ENCODE results near the gene OBSL1.

OBSL1 gene

DNA sequence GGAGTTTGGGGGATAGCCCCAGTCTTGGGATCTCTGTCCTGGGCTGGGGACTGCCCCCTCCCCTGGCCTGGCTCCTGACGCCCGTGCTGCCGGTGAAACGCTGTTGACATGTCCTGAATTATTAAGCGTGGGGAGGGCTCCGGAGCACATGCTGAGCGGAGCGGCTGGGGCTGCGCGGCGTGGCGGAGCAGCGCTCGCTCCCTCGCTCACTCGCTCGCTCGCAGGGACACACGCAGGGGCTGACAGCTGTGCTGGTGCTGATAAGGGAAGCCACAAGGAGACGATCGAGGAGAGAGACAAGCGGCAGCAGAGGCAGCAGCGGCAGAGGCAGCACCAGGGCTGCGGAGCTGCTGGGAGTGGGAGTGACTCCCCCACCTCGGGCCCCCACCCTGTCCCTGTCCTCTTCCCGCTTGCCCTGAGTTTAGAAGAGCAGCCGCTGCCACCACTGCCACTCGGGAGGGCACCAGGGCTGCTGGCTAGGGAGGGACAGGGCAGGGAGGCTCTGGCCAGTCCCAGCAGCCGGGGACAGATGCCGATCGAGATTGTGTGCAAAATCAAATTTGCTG is 57.1 kb downstream of the OBSL1 start, which contains the start of gene ASIC4:
TSS of gene ASIC4 (plus strand) at position 287 of the 566 bp plus-strand sequence. CDS start at position 530, 243 bp downstream.
- H3K9ac ChIP-seq (ENCODE audit: insufficient read length): no peak within 1 kb of the TSS
- H3K36me3 ChIP-seq (ENCODE audit: insufficient read depth, low read length): no peaks in the 10 kb centered on the region
- no peak within 1 kb of the TSS for H3K27ac ChIP-seq
- no peaks in the 10 kb centered on the region for H3K9me3 ChIP-seq (ENCODE audit: low read depth, low read length)
- no peak for DNase-seq (ENCODE audit: low read depth, low spot score)
- H3K4me3 ChIP-seq: peak within 1 kb of the TSS; percentile 45
- TF ChIP-seq FOXP2 (optimal IDR thresholded peaks at IDR 0.05; ENCODE audit: control extremely low read depth, extremely low read length, insufficient read depth) (no peak), POLR2AphosphoS5 (IDR thresholded peaks at IDR 0.05; ENCODE audit: borderline replicate concordance, low read depth, low read length) (no peak), EZH2 (IDR thresholded peaks at IDR 0.05) (no peak)

GRCh38 chr2:219513787-219514186 is 57.6 kb downstream of the OBSL1 start:
- H3K9me3 ChIP-seq (ENCODE audit: low read depth, low read length): no peaks in the 10 kb centered on the region
- no peak overlapping the region for H3K9ac ChIP-seq (ENCODE audit: insufficient read length)
- H3K27ac ChIP-seq: no peak overlapping the region
- no peaks in the 10 kb centered on the region for H3K36me3 ChIP-seq (ENCODE audit: insufficient read depth, low read length)
- peak overlapping the region; percentile 45 for H3K4me3 ChIP-seq
- TF ChIP-seq POLR2AphosphoS5 (IDR thresholded peaks at IDR 0.05; ENCODE audit: borderline replicate concordance, low read depth, low read length) (no peak), FOXP2 (optimal IDR thresholded peaks at IDR 0.05; ENCODE audit: control extremely low read depth, extremely low read length, insufficient read depth) (no peak), EZH2 (IDR thresholded peaks at IDR 0.05) (no peak)
- DNase-seq (ENCODE audit: low read depth, low spot score): no peak

- H3K4me3 ChIP-seq: no peak overlapping the region
- no peaks in the 10 kb centered on the region for H3K36me3 ChIP-seq (ENCODE audit: insufficient read depth, low read length)
- no peak overlapping the region for H3K9ac ChIP-seq (ENCODE audit: insufficient read length)
- DNase-seq (ENCODE audit: low read depth, low spot score): no peak
- TF ChIP-seq EZH2 (IDR thresholded peaks at IDR 0.05): no peak
- no peak for TF ChIP-seq POLR2AphosphoS5 (IDR thresholded peaks at IDR 0.05; ENCODE audit: borderline replicate concordance, low read depth, low read length)
- TF ChIP-seq FOXP2 (optimal IDR thresholded peaks at IDR 0.05; ENCODE audit: control extremely low read depth, extremely low read length, insufficient read depth): no peak
- H3K9me3 ChIP-seq (ENCODE audit: low read depth, low read length): no peaks in the 10 kb centered on the region
- H3K27ac ChIP-seq: no peak overlapping the region
Measured at GRCh38 chr2:219512524-219513216, 58.7 kb downstream of the OBSL1 start.

- H3K4me3 ChIP-seq: no peak overlapping the region
- DNase-seq (ENCODE audit: low read depth, low spot score): no peak
- H3K9ac ChIP-seq (ENCODE audit: insufficient read length): no peak overlapping the region
- TF ChIP-seq POLR2AphosphoS5 (IDR thresholded peaks at IDR 0.05; ENCODE audit: borderline replicate concordance, low read depth, low read length) (no peak), EZH2 (IDR thresholded peaks at IDR 0.05) (no peak), FOXP2 (optimal IDR thresholded peaks at IDR 0.05; ENCODE audit: control extremely low read depth, extremely low read length, insufficient read depth) (no peak)
- H3K9me3 ChIP-seq (ENCODE audit: low read depth, low read length): no peaks in the 10 kb centered on the region
- H3K36me3 ChIP-seq (ENCODE audit: insufficient read depth, low read length): no peaks in the 10 kb centered on the region
- H3K27ac ChIP-seq: no peak overlapping the region
Measured at GRCh38 chr2:219511547-219512325, 59.6 kb downstream of the OBSL1 start.

- Histone ChIP-seq H3K36me3 (ENCODE audit: insufficient read depth, low read length) (no peaks in the 10 kb centered on the region), H3K9ac (ENCODE audit: insufficient read length) (no peak overlapping the region), H3K9me3 (ENCODE audit: low read depth, low read length) (no peaks in the 10 kb centered on the region), H3K27ac (no peak overlapping the region), H3K4me3 (no peak overlapping the region; the same call in 1 of the 2 replicates)
- no peak for TF ChIP-seq FOXP2 (optimal IDR thresholded peaks at IDR 0.05; ENCODE audit: control extremely low read depth, extremely low read length, insufficient read depth)
- no peak for TF ChIP-seq POLR2AphosphoS5 (IDR thresholded peaks at IDR 0.05; ENCODE audit: borderline replicate concordance, low read depth, low read length)
- TF ChIP-seq EZH2 (IDR thresholded peaks at IDR 0.05): no peak
- DNase-seq (ENCODE audit: low read depth, low spot score): no peak
Measured at GRCh38 chr2:219510512-219511135, 60.7 kb downstream of the OBSL1 start.

GRCh38 chr2:219509780-219510511 is 61.4 kb downstream of the OBSL1 start:
- Histone ChIP-seq H3K27ac (peak overlapping the region; percentile 38; the same call in 1 of the 2 replicates), H3K9ac (ENCODE audit: insufficient read length) (no peak overlapping the region), H3K36me3 (ENCODE audit: insufficient read depth, low read length) (no peaks in the 10 kb centered on the region), H3K9me3 (ENCODE audit: low read depth, low read length) (no peaks in the 10 kb centered on the region), H3K4me3 (peak overlapping the region; percentile 65)
- DNase-seq (ENCODE audit: low read depth, low spot score): no peak
- TF ChIP-seq FOXP2 (optimal IDR thresholded peaks at IDR 0.05; ENCODE audit: control extremely low read depth, extremely low read length, insufficient read depth) (no peak), POLR2AphosphoS5 (IDR thresholded peaks at IDR 0.05; ENCODE audit: borderline replicate concordance, low read depth, low read length) (no peak), EZH2 (IDR thresholded peaks at IDR 0.05) (no peak)

DNA sequence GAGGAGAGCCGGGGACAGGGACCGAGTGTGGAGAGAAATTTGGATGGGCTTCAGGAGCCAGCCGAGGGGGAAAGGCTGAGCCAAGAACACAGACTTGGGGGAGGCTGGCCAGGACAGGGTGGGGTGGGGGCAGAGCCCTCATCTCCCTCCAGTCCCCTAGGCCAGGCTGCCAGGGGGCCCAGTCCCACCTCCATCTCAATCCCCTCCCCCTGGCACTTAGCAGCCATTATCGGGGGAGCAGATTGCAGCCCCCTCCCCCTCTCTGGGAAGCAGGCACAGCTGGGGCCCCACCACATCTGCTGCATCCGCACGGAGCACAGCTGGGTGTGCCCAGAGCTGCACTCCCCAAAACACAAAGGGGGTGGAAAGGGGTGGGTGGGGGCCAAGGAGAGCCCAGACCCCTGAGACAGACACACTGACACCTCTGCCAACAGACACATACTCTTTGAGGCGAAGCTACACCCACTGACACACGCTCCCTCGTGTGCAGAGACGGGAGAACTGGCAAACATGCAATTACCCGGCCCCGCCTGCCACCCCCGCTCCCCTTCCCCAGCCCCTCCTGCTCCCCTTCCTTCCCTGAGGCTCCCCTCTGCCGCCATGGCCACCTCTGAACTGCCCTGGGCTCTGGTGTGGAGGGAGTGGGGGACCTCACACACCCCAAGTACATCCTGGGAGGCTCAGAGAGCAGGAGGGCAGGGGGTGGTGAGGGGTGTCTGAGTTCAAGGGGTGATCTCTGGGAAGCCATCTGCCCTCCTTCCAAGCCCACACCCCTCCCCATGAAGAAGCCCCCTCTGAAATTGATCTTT is 62.2 kb downstream of the OBSL1 start:
- no peak for DNase-seq (ENCODE audit: low read depth, low spot score)

More for the DNA sequence above, 62.2 kb downstream of the OBSL1 start:
- Histone ChIP-seq H3K4me3 (peak overlapping the region; percentile 65), H3K36me3 (ENCODE audit: insufficient read depth, low read length) (no peaks in the 10 kb centered on the region), H3K9me3 (ENCODE audit: low read depth, low read length) (no peaks in the 10 kb centered on the region), H3K9ac (ENCODE audit: insufficient read length) (no peak overlapping the region), H3K27ac (peak overlapping the region; percentile 38; the same call in 1 of the 2 replicates)
- TF ChIP-seq POLR2AphosphoS5 (IDR thresholded peaks at IDR 0.05; ENCODE audit: borderline replicate concordance, low read depth, low read length) (0 out of 2 replicates have a peak, but pooled peaks have one; percentile 12), EZH2 (IDR thresholded peaks at IDR 0.05) (no peak)

Measured in SK-N-MC (cell line).